ENCODE results near the gene RAET1G.

Gene RAET1G

DNA sequence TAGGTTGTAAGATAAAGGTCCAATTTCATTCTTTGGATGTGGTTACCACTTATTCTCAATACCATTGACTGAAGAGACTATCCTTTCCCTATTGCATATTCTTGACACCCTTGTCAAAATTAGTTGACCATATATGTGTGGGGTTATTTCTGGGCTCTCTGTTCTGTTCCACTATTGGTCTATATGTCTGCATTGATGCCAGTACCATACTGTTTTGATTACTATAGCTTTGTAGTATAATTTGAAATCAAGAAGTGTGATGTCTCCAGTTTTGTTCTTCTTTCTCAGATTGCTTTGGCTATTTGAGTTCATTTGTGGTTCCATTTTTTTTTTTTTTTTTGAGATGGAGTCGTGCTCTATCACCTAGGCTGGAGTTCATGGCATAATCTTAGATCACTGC is 50.7 kb downstream of the RAET1G start:
- no peak for DNase-seq (ENCODE audit: low read depth)
- no peak overlapping the region for H3K4me3 ChIP-seq (ENCODE audit: control insufficient read depth, low read depth, low read length)
- TF ChIP-seq, protein P1, sequence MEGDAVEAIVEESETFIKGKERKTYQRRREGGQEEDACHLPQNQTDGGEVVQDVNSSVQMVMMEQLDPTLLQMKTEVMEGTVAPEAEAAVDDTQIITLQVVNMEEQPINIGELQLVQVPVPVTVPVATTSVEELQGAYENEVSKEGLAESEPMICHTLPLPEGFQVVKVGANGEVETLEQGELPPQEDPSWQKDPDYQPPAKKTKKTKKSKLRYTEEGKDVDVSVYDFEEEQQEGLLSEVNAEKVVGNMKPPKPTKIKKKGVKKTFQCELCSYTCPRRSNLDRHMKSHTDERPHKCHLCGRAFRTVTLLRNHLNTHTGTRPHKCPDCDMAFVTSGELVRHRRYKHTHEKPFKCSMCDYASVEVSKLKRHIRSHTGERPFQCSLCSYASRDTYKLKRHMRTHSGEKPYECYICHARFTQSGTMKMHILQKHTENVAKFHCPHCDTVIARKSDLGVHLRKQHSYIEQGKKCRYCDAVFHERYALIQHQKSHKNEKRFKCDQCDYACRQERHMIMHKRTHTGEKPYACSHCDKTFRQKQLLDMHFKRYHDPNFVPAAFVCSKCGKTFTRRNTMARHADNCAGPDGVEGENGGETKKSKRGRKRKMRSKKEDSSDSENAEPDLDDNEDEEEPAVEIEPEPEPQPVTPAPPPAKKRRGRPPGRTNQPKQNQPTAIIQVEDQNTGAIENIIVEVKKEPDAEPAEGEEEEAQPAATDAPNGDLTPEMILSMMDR (IDR thresholded peaks at IDR 0.05; ENCODE audit: control insufficient read depth, insufficient read depth, low read depth, low read length, missing control alignments): no peak

- TF ChIP-seq, protein P1 (IDR thresholded peaks at IDR 0.05; ENCODE audit: control insufficient read depth, insufficient read depth, low read depth, low read length, missing control alignments): no peak
- no peak overlapping the region for H3K4me3 ChIP-seq (ENCODE audit: control insufficient read depth, low read depth, low read length)
- DNase-seq (ENCODE audit: low read depth): no peak
These were observed 51.7 kb downstream of the RAET1G start for GRCh38 chr6:149871182-149871581.

DNA sequence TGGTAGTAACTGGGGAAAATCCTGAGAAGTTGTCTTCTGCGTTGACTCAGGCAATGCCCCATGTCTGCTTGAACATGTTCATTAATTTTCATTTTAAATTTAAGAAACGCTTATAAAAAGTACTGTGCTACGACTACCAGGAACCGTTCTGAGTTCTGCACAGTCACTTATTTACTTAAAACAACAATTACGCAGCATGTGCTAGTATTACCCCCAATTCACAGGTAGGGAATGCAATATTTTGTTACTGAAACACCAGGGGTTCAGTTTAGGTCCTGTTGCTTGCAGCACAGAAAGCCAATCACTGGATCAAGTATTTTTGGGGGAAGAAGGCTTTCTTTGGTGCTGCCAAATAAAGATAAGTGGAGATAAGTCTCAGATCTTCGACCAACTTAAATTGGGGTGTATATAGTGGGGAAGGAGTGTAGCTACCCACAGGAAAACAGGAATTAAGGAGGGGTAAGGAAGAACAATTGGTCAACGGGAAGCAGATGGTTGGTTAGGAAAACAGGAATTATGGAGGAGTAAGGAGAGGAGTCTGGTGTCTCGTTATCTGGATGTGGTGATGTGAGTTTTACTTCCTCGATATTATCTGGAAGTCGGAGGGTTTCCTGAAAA is 53.5 kb downstream of the RAET1G start:
- TF ChIP-seq, protein P1 (IDR thresholded peaks at IDR 0.05; ENCODE audit: control insufficient read depth, insufficient read depth, low read depth, low read length, missing control alignments): no peak
- no peak for DNase-seq (ENCODE audit: low read depth)
- no peak overlapping the region for H3K4me3 ChIP-seq (ENCODE audit: control insufficient read depth, low read depth, low read length)

DNA sequence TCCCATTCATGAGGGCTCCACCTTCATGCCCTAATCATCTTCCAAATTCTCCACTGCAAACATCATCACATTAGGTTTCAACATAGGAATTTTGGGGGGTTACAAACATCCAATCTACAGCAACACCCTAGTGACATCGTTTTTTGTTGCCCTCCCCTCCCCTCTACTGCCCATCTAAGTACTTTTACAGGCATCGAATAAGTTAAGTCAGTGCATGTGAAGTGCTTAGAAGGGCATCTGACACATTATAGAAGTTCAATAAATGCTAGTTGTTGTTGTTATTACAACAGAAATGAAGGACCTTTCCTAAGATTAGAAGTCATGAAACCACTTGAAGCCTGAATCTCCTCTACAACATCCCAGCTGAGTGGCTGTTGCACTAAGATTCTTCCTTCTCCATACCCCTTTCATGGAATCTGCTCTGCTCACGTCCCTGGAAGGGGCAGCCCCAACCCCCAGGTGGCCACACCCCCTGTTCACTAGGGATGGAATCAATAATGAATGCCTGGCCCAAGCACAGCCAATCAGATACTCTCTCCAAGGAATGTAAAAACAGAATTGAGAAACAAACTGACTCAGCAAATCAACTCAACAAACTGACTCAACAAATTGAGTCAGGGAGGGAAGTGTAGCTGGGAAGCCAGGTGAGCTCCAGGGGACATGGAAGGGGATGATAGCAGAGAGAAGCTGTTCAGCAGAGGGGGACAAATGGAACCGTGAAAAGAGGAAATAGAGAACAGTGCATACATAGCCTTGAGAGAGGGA is 54.9 kb downstream of the RAET1G start:
- TF ChIP-seq, protein P1 (IDR thresholded peaks at IDR 0.05; ENCODE audit: control insufficient read depth, insufficient read depth, low read depth, low read length, missing control alignments): no peak
- no peak for DNase-seq (ENCODE audit: low read depth)
- no peak overlapping the region for H3K4me3 ChIP-seq (ENCODE audit: control insufficient read depth, low read depth, low read length)

Data from AG09309 (cell line).